Measurements from ENCODE around the gene BHLHE23.

BHLHE23 gene

GRCh38 chr20:63027221-63027921 lies 20.6 kb upstream of the BHLHE23 start:
- H3K27ac ChIP-seq: no peak overlapping the region
- H3K4me3 ChIP-seq: no peak overlapping the region

DNA sequence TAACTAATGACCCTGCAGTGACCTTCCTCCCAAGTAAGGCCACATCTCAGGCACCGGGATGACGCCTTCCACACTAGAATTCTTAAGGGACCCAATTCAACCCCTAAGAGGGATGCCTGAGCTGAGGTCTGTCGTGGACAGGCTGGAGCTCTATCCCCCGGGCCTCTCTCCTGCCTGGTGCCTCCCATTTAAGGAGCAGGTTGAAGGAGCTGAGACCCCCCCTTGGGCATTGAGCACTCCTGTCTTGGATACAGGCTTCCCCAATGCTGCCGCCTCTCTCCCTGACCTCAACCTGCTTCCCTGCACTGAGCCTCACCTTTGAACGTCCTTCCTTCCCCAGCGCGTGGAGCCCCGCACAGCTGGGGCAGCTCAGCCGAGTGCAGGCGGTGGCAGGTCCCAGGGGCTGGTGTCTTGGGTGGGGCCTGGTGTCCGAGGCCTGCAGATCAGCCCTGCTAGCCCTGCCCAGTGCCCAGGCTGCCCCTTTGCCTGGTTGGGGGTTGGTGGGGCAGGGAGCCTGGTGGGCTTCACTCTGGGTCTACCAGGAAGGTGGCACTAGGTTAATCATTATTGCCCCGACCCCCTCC lies 19.9 kb upstream of the BHLHE23 start:
- no peak overlapping the region for H3K4me3 ChIP-seq

GRCh38 chr20:63025534-63026331 lies 19.0 kb upstream of the BHLHE23 start:
- Histone ChIP-seq H3K27ac (no peak overlapping the region), H3K4me3 (no peak overlapping the region)

More for the DNA sequence above, 19.9 kb upstream of the BHLHE23 start:
- H3K27ac ChIP-seq: no peak overlapping the region

GRCh38 chr20:63024573-63025392 lies 18.0 kb upstream of the BHLHE23 start:
- Histone ChIP-seq H3K27ac (no peak overlapping the region), H3K4me3 (no peak overlapping the region)

- Histone ChIP-seq H3K27ac (no peak overlapping the region), H3K4me3 (no peak overlapping the region)
Observed at GRCh38 chr20:63023936-63024571, 17.3 kb upstream of the BHLHE23 start.

GRCh38 chr20:63023071-63023935 lies 16.5 kb upstream of the BHLHE23 start:
- H3K4me3 ChIP-seq: no peak overlapping the region

DNA sequence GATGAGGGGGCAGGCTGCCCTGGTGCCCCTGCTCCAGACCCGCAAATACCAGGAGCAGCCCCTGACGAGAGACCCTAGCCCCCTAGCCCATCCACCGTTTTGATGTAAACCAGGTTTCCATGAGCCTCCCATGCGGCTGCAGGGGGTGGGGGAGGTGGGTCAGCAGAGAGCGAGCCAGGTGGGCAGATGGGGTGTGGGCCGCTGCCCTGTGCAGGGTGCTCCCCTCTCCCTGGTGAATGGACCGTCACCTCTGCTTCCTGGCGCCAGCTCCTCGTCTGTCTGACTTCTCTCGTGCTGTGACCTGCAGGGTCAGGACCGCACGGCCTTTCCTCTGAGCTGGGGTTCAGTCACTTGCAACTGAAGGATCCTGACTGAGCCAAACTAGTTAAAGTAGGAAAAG lies 15.7 kb upstream of the BHLHE23 start:
- Histone ChIP-seq H3K4me3 (no peak overlapping the region), H3K27ac (no peak overlapping the region)

More at GRCh38 chr20:63023071-63023935, 16.5 kb upstream of the BHLHE23 start:
- H3K27ac ChIP-seq: no peak overlapping the region

DNA sequence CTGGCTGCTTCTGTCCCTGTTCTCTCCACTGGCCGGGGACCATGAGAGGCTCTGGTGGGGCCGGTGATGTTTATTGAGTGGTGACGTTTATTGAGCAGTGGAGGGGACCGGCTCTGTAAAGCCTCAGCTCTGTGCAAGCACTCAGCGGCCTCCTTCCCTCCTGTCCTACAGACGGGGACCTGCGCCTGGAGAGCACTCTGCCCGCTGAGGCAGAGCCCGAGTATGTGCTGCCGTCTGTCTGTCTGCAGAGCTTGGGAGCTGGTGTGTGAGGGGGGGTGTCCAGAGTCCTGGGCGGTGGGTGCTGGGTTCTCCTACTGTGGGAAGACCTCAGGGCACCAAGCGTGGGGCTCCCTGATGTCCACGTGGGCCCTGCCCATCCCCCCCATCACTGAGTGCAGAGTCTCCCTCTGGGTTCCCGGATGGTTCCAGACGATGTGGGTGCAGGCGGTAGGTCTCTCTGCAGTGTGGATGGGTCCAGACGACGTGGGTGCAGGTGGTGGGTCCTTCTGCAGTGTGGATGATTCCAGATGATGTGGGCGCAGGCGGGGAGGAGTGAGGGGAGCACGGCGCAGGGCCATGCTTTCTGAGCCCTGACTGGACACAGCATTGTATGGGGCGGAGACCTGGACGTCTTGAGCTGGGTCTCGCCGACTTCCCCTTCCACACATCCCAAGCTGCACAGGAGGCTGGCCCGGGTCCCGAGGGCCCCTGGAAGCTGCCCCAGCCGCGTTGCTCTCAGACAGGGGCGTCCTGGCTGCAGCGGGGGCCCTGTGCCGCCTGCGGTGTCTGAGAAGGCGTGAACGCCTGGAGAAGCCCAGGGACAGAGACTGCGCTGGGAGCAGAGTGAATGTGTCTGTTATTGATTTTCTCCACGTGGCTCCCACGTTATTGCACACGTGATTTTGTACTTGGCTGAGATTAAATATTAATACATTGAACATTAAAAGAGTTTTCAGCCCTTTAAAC lies 14.9 kb upstream of the BHLHE23 start:
- H3K27ac ChIP-seq: no peak overlapping the region

DNA sequence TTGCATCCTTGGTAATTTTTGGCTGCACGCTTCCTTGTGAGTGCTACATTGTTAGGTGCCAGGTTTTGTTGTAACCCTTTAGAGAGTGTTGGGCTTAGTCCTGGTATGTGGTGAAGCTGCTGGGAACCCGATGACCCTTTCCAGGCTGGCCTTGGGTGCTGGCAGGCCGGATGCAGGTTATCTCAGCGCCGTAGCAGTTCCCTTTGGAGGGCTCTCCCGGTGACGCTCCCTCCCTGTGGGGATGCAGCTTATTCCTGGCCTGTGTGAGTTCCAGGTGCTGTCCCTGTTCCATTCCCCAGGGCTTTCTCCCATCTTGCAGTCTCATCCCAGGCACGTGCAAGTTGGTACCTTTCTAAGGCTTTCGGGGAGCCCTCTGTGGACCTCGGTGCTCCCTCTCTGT lies 13.9 kb upstream of the BHLHE23 start:
- Histone ChIP-seq H3K27ac (no peak overlapping the region), H3K4me3 (no peak overlapping the region)

More for the DNA sequence above, 14.9 kb upstream of the BHLHE23 start:
- H3K4me3 ChIP-seq: no peak overlapping the region

DNA sequence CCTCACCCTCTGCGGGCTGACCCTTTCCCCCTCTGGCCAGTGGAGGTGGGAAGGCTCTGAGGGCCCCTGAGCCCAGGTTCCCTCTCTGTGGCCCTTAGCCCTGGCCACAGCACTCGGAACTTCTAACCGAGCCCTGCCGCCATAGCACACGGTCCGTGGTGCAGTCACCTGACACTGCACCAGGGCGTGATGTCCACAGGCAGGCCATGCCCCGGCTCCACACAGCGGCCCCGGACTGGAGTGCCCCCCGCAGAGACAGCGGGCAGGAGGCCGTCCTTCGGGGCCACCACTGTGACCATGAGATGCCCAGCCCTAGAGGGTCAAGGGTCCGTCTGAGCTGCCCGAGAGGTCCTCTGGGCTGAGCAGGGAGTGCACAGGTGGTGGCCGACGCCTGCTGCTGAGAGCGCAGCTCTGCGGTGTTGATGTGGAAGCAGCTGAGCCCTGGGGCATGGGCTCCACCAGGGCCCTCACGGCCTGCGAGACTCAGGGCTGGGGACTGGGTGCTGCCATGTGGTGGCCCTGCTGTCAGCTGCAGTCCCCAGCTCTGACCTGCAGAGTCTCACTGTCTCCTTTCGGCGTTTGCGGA lies 11.2 kb upstream of the BHLHE23 start:
- Histone ChIP-seq H3K4me3 (no peak overlapping the region), H3K27ac (no peak overlapping the region)

- Histone ChIP-seq H3K4me3 (no peak overlapping the region), H3K27ac (no peak overlapping the region)
Observed at GRCh38 chr20:63017076-63017825, 10.5 kb upstream of the BHLHE23 start.

DNA sequence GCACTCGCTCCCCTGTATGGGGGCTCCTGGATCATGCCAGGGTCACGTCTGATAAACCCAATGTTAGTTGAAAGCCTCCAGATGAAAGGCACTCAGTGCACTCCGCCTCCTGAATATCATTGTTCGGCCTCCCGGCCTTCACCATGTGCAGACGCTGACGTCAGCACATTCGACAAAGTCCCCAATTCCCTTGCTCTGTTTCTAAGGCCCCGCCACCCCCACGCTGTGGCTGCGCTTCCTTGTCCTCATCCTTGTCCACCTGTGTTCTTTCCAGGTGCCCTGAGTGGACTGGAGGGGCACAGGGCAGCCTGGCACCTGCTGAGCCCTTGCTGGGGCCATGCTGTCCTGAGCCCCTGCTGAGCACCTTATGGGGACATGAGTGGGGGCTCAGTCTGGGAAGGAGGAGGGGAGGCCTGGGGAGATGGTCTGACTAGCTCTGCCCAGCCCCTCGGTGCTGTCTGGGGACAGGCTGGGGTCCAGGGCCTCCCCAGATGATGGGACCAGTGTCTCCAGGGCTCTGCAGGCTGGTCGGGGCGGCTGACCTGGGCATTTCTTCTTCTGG lies 9.8 kb upstream of the BHLHE23 start:
- H3K4me3 ChIP-seq: no peak overlapping the region
- H3K27ac ChIP-seq: no peak overlapping the region

- Histone ChIP-seq H3K27ac (no peak overlapping the region), H3K4me3 (no peak overlapping the region)
Observed at GRCh38 chr20:63015662-63016361, 9.0 kb upstream of the BHLHE23 start.

GRCh38 chr20:63015147-63015661 lies 8.4 kb upstream of the BHLHE23 start:
- H3K4me3 ChIP-seq: no peak overlapping the region
- no peak overlapping the region for H3K27ac ChIP-seq

- Histone ChIP-seq H3K4me3 (no peak overlapping the region), H3K27ac (no peak overlapping the region)
Observed at GRCh38 chr20:63014710-63015109, 7.9 kb upstream of the BHLHE23 start.

All from skin epidermis (tissue), 12 donors.